ENCODE data around the gene KPNA3. TPM values are rescaled to one million over a fixed set of nuclear protein-coding genes. Genes with fewer than 3 reads are reported as not detected.
"Not testable (repeated sequence)": the region's sequence is repeated elsewhere in the genome, so short reads cannot be mapped to it uniquely, and the experiment has no call there.

KPNA3 gene
- total RNA-seq, 6 experiments from 2014 or later = 16.3 to 27.2 (median 19.5) TPM

- no peaks in the 10 kb centered on the region for H3K36me3 ChIP-seq
- H3K27ac ChIP-seq = no peak overlapping the region
- DNase-seq = no peak
- 34% methylated on average over 2 of the region's 3 CpGs for WGBS (ENCODE audit: insufficient coverage, low coverage, low lambda C conversion rate, missing lambda C conversion rate)
- intact Hi-C loops (cut with DNase I) = no loop called here
- no peaks in the 10 kb centered on the region for H3K27me3 ChIP-seq
- ATAC-seq = peak in 1 of 4 donors; percentile 43
- H3K9me3 ChIP-seq = no peaks in the 10 kb centered on the region
- H3K4me1 ChIP-seq = no peaks in the 10 kb centered on the region
- no peak for TF ChIP-seq POLR2A (IDR thresholded peaks at IDR 0.05)
- TF ChIP-seq, protein P1, sequence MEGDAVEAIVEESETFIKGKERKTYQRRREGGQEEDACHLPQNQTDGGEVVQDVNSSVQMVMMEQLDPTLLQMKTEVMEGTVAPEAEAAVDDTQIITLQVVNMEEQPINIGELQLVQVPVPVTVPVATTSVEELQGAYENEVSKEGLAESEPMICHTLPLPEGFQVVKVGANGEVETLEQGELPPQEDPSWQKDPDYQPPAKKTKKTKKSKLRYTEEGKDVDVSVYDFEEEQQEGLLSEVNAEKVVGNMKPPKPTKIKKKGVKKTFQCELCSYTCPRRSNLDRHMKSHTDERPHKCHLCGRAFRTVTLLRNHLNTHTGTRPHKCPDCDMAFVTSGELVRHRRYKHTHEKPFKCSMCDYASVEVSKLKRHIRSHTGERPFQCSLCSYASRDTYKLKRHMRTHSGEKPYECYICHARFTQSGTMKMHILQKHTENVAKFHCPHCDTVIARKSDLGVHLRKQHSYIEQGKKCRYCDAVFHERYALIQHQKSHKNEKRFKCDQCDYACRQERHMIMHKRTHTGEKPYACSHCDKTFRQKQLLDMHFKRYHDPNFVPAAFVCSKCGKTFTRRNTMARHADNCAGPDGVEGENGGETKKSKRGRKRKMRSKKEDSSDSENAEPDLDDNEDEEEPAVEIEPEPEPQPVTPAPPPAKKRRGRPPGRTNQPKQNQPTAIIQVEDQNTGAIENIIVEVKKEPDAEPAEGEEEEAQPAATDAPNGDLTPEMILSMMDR (IDR thresholded peaks at IDR 0.05) = no peak
- no peak overlapping the region for H3K4me3 ChIP-seq
Observed at GRCh38 chr13:49806126-49806536, 13.6 kb upstream of the KPNA3 start.

DNA sequence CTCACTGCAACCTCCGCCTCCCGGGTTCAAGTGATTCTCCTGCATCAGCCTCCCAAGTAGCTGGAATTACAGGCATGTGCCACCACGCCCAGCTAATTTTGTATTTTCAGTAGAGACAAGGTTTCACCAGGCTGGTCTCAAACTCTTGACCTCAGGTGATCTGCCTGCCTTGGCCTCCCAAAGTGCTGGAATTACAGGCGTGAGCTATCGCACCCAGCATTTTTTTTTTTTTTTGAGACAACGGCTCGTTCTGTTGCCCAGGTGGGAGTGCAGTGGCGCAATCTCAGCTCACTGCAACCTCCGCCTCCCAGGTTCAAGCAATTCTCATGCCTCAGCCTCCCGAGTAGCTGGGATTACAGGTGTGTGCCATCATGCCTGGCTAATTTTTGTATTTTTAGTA lies 10.6 kb upstream of the KPNA3 start:
- ATAC-seq; intact Hi-C loops (cut with DNase I): not testable (repeated sequence)
- WGBS (ENCODE audit: insufficient coverage, low coverage, low lambda C conversion rate, missing lambda C conversion rate) = 94% methylated on average over 9 of the region's 10 CpGs

GRCh38 chr13:49802426-49802825 lies 9.9 kb upstream of the KPNA3 start:
- no peak overlapping the region for H3K4me3 ChIP-seq
- no peak for DNase-seq
- intact Hi-C loops (cut with DNase I) = no loop called here
- no peaks in the 10 kb centered on the region for H3K36me3 ChIP-seq
- no peaks in the 10 kb centered on the region for H3K4me1 ChIP-seq
- no peak overlapping the region for H3K27ac ChIP-seq
- TF ChIP-seq, protein P1 (IDR thresholded peaks at IDR 0.05) = no peak
- no peak for TF ChIP-seq POLR2A (IDR thresholded peaks at IDR 0.05)
- ATAC-seq = no peak
- 67% methylated on average over 5 of the region's 5 CpGs for WGBS (ENCODE audit: insufficient coverage, low coverage, low lambda C conversion rate, missing lambda C conversion rate)
- no peaks in the 10 kb centered on the region for H3K27me3 ChIP-seq
- no peaks in the 10 kb centered on the region for H3K9me3 ChIP-seq

More for the DNA sequence above, 10.6 kb upstream of the KPNA3 start:
- not testable (repeated sequence) for H3K9me3 ChIP-seq, H3K27ac ChIP-seq, H3K36me3 ChIP-seq, H3K27me3 ChIP-seq, DNase-seq, H3K4me1 ChIP-seq, H3K4me3 ChIP-seq

DNA sequence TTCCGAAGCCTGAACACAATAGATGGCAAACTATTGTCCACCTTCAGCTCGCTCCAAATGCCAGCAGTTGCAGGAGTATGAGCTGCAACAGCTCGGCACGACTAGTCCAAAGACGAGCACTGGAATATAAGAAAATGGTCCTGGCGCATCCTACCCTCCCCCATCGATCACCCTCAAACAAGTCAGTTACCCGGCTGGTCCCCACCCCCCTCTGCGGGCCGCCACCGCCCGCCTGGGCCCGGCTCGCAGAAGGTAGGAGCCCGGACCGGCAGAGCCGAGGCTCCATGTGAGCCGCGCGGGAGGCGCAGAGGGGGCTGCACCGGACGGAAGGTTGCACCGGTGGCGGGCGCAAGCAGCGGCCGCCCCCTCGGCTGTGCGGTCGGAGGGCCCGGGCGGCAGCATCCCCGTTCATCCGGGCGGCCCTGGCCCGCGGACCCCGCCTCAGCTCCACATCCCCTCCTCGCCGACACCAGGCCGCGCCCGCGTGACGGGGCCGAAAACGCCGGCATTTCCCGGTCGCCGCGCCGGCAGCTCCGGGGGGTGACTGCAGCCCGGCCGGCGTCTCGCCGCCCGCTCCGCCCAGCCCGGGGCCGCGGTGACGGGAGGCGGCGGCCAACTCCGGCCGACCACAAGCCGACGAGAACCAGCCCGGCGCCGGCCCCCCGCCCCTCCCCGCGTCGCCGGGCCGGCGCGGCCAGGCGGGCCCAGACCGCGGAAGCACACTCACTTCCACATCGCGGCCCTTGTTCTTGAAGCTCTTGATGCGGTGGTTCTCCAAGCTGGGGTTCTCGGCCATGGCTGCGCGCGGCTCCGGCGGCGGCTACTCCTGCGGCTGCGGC lies 552 bp downstream of the KPNA3 start:
- Histone ChIP-seq H3K4me3 (peak overlapping the region; percentile 90 to 96 (median 94)), H3K4me1 (peaks cover 0 to 14% (median 4%) of the 10 kb centered on the region in 4 donors), H3K27me3 (no peaks in the 10 kb centered on the region), H3K36me3 (no peaks in the 10 kb centered on the region), H3K9me3 (no peaks in the 10 kb centered on the region), H3K27ac (peak overlapping the region; percentile 76 to 92 (median 86))
- ATAC-seq (peak; percentile 3 to 18 (median 12)), DNase-seq (peak; percentile 62 to 73 (median 62))
- WGBS (ENCODE audit: insufficient coverage, low coverage, low lambda C conversion rate, missing lambda C conversion rate) = 0% methylated on average over 3 of the region's 98 CpGs
- intact Hi-C loops (cut with DNase I) = loop anchor here in 1 of 2 donors (10.0 kb wide), 1 partner anchor 117 kb away; no protein-coding TSS in a partner anchor
- TF ChIP-seq, protein P1 (IDR thresholded peaks at IDR 0.05) = no peak
- TF ChIP-seq POLR2A (IDR thresholded peaks at IDR 0.05) = peak; percentile 8

DNA sequence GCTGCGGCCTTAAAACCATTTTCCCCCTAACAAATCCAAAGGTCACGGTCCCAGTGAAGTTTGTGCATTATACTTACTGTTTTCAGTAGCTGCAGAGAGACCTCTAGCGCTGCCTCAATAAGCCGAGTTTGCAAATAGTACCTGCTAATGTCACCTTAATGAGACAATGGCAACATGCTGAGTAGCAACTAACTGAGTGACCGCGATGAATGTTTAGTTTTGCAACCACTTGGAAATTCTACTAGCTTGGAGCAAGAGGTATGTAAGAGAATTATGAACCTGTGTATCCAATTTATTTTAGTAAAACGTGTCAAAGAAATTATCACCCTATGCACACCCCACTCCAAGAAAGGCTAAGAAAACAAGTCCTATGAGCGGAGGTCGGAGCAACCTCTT lies 1.2 kb downstream of the KPNA3 start:
- peaks cover 0 to 14% (median 4%) of the 10 kb centered on the region in 4 donors for H3K4me1 ChIP-seq
- TF ChIP-seq, protein P1 (IDR thresholded peaks at IDR 0.05) = peak in 3 of 4 donors; percentile 32 to 46 (median 38)
- peak; percentile 19 for TF ChIP-seq POLR2A (IDR thresholded peaks at IDR 0.05)
- ATAC-seq = peak; percentile 50 to 53 (median 51)
- peak overlapping the region; percentile 90 to 96 (median 94) for H3K4me3 ChIP-seq
- no peaks in the 10 kb centered on the region for H3K9me3 ChIP-seq
- peak overlapping the region in 2 of 3 donors; percentile 76 to 92 for H3K27ac ChIP-seq
- WGBS (ENCODE audit: insufficient coverage, low coverage, low lambda C conversion rate, missing lambda C conversion rate) = under 1% methylated on average over 9 of the region's 9 CpGs
- intact Hi-C loops (cut with DNase I) = loop anchor here in 1 of 2 donors (10.0 kb wide), 1 partner anchor 117 kb away; no protein-coding TSS in a partner anchor
- peak in 1 of 3 donors; percentile 71 for DNase-seq
- H3K27me3 ChIP-seq = no peaks in the 10 kb centered on the region
- H3K36me3 ChIP-seq = no peaks in the 10 kb centered on the region

All from right lobe of liver (tissue), 6 donors.